Fibroblast of upper back skin (primary cell): ENCODE measurements around the gene PPP2R2B.

Source experiments
- DNase-seq: peaks from one replicate; pipeline ENCODE4 v3.0.0-alpha.2; 2013

Gene PPP2R2B

DNA sequence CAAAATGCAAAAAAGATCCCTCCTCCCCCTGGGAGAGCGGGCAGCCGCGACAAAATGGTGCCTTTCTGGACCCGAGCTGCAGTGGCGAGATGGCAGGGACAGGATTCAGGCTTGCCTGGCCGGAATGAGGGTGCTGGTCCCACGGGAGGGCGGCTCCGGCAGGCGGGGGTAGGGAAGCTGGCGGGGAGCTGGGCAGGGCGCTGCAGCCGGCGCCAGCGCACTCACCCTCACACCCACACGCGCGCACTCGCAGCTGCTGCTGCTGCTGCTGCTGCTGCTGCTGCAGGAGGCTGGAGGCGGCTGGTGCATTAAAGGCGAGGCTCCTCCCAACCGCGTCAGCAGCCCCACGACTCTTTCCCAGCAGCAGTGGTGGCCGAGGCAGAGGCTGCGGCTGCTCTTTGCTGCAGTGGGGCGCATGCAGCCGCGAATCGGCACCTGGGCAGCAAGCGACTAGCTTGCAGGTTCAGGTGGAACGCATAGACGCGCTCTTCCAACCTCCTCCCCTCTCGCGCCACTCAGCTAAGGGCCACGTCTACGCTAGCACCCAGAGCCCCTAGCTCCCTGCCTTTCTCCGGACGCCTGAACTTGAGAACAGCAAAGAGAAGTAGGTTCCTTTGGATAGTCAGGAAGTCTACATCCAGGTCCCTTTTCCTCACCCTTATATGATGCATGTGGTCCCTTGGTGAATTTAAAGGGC lies at the start of gene PPP2R2B:
TSS of gene PPP2R2B (minus strand) at position 282 of the 697 bp plus-strand sequence.
- DNase-seq = peak; percentile 32

DNA sequence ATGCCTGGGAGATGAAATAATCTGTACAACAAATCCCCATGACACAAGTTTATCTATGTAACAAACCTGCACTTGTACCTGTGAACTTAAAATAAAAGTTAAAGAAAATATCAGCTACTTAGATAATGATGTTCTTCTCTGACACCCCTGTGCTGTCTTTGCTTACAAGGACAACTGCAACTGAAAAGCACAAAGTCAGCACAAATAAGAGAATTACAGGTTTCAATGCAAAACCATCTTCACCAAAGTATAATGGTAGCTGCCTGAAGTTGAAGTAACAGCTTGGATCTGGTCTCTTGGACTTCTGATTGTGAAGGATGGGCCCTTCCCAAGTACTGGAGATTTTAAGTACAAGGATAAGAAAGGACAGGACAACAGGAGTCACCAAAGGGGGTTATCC lies 45.6 kb upstream of the PPP2R2B start:
- no peak for DNase-seq

DNA sequence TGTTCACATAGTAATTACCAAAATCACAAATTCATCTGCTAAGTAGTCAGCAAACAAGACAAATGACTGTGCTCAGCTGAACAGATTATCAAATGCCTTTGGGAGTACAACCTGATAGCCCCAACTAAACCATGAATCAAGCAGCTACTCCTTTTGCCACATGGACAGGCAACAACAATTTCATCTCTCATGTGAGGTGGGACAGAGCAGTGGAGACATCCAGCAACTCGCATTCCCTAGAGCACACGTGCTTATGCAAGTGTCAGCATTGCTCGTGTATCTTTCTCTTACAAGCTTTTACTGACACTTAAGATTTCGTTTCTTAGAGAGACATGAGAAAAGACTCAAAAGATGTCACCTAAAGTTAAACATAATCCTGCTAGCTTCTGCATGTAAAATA lies 42.7 kb upstream of the PPP2R2B start:
- no peak for DNase-seq

DNA sequence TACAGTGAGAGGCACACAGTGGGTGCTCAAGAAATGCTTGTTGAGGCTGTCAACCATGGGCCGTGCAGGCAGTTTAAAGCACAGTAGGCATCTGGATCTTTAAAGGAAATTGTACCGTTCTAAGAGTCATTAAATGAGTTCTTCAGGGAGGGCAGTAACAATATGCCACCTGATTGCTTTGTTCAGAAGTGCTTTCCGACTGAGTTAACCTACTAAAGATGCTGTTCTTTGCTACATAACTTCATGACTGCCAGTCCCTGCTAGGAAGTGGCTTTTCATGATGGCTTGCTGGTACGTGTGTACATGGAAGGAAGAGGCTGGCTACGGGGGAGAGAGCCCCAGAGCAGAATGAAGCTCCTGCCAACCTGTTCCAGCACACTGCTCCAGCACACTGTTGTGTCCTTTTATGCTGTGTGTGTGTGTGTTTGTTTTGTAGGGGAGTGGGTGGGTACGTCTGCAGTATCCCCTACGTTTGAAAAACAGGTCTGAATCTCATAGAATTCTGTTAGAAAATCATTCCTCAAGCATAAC lies 41.9 kb upstream of the PPP2R2B start:
- no peak for DNase-seq

DNA sequence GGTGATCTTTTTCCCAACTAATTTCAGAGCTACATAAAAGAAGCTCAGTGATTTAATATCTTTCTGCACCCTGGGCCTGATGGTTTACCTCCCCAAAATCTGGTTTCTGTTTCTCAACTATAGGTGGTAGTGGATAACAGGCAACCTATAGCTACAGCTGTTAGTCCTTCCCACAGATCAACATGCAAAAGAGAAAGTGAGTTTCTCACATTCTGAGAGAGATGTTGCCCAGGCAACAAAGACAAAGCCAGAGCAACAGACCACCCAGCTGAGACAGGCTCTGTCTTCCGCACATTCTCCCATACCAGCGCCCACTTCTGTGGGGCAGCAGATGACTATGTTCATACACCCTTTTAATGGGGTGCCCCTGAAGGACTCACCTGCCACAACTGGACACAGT lies 40.7 kb upstream of the PPP2R2B start:
- no peak for DNase-seq

DNA sequence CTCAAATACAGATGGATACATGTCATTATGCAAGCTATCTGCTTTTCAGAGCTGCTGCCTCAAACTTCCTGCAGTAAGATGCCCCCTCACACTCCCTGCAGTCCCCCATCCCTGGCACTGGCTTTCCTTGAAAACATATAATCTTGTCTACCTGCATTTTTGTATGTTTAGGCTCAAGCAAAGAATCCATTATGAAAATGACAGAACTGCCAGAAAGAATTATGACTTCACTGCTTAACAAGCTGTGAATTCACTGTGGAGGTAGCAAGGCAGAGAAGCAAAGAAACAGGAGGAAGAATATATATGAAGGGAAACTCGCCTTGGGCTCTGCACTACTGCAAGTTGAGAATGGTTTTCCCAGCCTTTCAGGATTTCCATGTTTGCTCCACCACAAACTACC lies 39.4 kb upstream of the PPP2R2B start:
- DNase-seq = no peak

DNA sequence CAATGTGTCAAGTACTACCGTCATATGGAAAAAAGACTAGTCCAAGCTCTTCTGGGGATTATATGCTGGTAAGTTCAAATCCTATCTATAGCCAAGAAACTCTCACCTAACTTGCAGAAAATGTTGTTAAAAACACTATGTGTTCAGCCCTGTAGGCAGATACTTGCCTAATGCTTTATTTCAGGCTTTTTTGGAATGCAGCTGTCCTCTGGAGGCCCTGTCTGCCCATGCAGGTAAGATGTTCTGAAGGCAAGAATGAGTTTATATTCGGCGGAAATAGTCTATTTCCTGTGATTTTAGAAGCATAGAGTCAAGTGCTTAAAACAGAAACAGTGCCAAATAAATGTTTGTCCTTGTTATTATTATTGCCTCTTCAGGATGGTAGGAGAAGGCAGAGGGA lies 34.3 kb upstream of the PPP2R2B start:
- DNase-seq = no peak

DNA sequence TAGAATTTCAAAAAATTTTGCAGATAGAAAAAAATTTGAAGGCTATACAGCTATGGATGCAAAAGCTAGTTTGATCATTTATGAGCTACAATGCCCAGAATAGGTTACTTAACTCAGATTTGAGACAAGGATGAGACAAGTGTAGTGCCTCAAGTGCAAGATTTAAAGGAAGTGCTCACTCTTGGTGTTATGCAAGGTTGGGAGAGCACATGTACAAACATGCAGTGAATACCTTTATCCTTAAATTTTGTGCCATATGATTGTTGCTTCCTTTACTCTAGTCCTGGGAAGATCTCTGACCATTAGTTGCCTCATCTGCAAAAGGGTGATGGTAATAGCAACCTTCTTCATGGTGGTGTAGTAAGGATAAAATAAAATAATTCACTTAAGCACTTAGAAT lies 31.7 kb upstream of the PPP2R2B start:
- no peak for DNase-seq

DNA sequence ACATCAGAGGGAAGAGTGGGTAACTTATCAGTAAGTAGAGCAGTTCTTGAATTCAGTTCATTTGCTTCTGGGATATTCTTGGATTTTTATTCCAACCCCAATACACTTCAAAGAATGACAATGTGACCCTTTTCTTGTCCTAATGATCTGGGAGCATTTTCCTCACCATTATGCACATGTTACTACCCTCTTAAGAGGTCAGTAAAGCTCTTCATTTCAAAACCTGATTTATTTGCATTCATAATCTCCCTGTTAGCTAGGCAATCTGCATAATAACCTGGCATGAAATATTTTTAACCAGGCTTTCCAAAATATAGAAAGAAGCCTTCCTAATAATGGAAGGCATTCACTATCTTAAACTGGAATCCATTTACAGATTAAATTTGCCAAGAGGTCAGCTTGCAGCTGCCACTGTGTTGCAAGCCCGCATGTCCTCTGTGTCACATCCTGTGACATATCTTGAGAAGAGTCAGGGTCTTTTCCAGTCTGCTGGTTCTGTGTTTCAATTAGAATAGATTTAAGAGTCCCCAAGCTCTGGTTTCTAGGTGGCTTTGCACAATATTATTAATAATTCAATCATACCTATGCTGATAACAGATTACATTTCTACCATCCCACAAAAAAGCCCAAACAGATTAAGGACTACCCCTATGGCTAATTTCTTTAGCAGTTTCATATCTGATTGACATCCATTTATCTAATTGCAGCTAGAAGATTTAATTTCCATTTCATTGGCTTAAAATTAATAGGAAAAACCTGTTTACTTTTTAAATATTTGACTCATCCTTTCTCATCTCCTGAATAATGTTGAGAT lies 30.9 kb upstream of the PPP2R2B start:
- DNase-seq = no peak

DNA sequence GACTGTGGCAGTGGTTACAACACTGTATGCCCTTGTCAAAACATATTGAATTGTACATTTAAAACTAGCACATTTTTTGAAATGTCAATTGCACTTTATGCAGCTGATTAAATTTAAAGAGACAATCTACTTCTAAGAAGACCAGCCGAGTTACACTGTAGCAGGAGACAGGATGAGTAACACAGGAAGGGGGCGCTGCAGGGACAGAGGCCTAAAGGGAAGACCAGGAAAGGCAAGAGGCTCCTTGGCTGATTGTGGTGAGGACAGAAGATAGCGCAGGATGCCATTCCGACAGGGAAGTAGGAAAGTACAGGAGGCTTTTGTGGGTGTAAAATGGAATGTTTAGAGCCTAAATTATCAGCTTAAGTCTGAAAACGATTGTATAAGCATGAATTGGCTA lies 28.2 kb upstream of the PPP2R2B start:
- DNase-seq = no peak

DNA sequence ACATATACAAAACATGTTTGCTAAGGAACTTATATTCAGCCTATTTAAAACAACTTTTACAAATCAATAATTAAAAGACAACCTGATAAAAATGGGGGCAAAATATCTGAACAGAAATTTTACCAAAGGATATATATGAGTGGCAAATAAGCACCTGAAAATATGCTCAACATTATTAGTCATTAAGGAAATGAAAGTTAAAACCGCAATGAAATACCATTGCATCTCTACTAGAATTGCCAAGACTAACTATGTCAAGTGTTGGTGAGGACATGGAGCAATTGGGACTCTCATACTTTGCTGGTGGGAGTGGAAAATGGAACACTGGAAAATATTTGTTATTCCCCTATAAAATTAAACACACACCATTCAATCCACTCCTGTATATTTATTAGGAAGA lies 26.3 kb upstream of the PPP2R2B start:
- DNase-seq = no peak

DNA sequence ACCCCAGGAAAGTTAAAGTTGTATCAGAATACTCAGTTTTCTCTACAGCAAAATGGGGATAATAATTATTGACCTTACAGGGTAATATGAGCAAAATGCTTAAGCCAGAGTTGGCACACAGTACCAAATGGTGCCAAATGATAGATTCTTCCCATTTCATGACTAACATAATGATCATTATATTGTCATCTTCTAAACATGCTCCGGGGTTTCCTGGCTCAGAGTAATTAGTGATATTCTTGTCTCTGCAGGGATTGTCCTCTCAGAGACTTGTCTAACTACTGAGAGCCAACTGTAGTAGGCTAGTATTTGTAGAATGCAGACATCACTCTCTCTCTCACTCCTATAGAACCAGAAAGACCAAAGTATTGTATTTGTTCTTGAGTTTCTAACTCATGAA lies 25.2 kb upstream of the PPP2R2B start:
- DNase-seq = no peak

DNA sequence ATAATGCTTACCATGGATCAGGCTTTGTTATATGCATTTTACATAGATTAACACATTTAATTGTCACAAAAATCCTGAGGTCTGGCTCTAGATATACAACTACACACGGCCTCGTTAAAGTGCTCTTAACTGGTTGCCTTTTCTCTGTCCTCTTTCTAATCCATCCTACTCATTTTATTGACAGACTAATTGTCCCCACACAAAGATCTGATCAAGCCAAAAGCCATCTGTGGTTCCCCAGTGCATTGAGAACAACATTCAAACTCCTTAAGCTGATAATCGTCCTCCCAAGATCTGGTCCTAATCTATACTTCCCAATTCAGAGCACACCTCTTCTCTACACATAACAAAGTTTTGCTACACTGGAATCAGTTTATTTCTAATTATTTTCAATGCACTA lies 23.9 kb upstream of the PPP2R2B start:
- DNase-seq = no peak

DNA sequence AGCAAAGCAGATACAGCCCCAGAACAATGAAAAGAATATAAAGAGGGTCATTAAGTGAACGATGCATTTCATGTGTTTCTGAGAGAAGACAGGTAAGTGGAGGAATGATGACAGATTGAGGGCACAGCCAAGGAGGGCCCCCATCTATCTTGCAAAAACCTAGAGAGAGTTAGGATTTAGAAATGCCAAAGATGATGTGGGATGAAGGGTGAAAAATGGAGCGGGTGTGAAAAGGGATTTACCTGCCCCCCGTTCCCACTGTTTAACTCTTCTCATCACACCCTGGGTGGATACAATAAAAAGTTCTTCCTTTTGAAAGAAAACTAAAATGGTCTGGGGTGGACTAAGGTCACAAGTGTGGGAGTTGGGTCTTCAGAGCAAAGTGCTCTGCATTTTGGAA lies 18.5 kb upstream of the PPP2R2B start:
- no peak for DNase-seq

DNA sequence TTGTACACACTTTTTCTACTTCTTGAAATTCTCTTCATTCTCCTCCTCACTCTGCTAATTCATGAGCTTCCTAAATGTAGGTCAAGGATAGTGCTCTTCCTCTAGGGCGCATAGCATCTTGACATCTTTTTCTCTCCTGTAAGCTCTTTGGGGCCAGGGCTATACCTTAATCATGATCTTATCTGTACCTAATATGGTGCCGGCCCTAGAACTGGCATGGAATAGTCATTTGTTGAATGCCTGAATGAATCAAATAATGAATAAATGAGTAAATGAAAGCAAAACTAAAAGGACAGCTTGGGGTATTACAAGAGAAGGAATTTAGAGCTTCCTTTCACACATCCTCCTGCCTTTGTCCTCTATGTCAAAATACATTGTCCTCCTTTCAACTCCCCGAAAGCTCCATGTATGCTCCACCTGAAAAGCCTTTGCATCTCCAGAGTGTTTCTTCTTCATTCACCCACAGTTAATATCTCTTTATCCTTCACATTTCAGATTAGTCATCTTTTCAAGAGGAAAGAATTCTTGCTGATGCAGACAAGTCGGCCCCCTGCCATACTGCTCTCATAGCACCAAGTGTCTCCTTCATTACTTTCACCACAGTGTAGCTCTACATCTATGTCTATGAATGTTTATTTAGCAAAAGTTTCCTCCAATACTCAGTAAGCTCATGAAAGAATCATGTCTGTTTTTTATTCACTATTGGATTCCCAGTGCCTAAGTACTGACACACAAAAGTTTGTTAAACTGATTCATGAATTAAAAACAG lies 16.4 kb upstream of the PPP2R2B start:
- DNase-seq = no peak

DNA sequence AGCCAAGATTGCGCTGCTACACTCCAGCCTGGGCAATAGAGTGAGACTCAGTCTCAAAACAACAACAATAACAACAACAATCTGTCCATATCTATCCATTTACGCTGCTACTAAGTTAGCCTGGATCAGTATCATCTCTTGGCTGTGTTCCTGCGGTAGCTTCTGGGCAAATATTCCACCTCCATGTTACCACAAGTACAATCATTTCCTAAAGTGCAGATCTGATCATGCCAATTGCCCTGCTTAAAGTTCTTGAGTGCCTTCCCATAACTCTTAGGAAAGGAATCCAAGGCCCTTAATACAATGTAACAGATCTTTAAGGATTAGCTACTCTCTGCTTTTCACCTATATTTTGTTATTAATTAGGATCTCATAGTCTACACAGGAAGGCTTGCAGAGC lies 15.4 kb upstream of the PPP2R2B start:
- no peak for DNase-seq

DNA sequence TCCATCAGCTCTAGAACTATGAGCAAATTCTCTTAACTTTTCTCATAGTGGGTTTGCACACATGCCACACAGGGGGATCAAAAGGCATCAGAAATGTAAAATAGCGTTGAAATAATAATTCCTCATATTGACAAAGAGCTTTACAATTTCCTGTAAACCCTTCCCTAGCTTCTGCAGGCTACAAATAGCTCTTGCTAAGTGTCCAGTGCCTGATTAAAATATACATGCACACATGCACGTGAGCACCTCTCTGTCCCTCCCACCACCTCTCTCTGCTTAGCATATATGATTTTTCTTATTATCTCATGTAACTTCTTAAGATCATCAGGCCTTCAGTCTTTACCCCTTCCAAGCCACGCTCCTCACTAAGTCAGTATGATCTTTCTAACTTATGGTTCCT lies 13.7 kb upstream of the PPP2R2B start:
- DNase-seq = no peak

DNA sequence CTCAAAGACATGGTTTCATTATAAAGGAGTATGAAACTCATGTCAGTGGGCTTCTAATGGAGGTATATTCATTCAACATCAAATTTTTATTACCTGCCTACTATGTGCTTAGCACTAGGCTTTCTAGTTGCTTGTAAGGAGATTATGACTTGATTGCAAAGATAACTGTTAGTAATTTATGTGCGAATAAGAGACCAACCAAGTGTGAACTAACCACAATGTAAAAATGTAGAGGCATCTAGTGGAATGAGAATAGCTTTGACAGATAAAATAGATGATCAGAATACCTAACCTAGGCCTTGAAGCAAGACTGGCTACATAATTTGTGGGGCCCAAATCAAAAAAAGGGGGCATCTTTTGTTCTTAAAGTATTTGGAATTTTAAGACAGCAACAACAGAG lies 13.0 kb upstream of the PPP2R2B start:
- no peak for DNase-seq

DNA sequence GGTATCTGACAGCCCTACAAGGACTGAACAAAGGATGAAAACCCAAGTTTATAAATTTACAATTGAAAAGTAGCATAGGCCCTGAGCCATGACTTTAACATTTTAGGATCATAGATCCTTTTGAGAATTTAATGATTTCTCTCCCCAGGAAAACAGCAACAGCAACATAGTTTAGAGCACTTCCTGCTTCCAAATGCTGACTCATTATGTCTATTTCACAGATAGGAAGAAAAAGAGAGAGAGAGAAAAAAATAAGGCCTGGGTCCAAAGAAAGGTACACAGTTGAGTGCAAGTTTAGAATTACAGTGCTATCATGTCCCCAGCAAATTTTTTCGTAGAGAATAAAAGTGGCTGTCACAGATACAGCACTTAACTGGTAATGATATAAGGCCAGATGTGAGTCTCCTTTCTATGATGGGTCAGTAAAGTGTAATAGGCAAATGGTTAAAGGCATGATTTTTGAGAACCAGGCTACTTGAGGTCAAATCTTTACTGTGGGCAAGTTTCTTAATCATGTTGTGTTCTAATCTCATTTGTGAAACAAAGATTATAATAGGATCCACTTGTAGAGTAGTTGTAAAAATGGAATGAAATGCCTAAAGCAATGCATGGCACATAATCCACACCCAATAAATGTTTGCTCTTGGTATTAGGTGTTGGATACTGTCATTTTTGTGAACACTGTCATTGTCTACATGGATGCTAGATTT lies 12.3 kb upstream of the PPP2R2B start:
- DNase-seq = no peak

DNA sequence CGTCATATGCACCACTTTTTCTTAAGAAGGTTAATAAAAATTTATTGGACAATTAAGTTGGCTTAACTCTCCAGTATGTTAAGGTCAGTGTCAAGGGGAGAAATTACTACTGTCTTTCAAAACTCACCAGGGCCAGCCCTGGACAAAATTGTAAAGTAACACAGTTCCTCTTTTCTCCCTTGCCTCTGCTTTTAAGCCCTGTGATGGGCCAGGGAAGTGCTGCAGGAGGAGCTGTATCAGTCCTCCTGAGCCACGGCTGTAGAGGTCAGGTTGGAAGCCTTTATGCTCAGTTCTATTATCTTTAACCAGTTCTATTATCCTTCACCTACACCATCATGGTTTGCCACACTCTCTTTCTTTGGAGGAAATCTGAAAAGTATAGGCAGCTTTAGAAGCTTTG lies 11.5 kb upstream of the PPP2R2B start:
- DNase-seq = no peak

DNA sequence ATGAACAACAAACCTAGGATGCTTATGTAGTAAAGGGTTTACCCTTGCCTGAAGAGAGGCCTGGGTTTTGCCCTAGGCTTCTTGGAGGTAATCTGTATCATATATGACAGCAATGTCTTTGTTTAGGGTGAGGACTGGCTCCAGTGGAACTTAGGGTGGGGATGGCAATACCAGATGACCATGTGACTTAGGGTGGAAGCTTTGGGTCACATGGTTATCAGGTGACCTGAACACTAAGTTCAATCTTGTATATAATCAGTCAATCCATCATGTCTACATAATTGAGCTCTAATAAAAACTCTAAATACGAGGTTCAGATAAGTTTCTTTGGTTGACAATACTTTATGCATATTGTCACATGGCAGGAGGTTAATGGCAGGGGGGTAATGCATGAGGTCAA lies 10.6 kb upstream of the PPP2R2B start:
- no peak for DNase-seq

DNA sequence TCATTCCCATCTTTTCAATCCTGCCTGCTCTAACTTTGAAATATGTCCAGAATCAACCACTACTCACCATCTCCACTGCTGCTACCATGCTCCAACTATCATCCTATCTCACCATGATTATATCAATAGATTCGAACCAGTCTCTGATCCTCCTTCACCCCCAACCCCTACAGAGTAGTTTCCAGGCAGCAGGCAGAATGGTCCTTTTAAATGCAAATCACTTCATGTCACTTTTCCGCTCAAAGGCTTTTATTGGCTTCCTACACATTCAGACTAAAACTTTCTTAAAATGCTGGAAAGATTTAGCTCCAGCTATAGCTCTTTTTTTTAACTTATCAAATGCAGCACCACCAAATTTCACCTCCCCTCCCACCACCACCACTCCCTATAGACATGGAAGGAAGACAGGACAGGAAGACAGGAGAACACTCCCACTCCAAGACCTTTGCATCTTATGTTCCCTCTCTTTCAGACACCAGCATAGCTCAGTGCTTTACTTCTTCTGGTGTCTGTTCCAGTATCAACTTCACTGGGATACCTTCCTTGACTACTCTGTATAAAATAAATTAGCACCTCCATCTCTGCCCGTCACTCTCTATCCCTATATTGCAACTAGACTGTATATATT lies 9.9 kb upstream of the PPP2R2B start:
- no peak for DNase-seq
